Measurements from ENCODE around the gene CYB5R2.
"Not testable (repeated sequence)": the region's sequence is repeated elsewhere in the genome, so short reads cannot be mapped to it uniquely, and the experiment has no call there.

Gene CYB5R2

GRCh38 chr11:7670641-7671040, 2.7 kb downstream of the CYB5R2 start:
- H3K79me2 ChIP-seq (ENCODE audit: control insufficient read depth, insufficient read depth, low read length, unreplicated experiment) = no peaks in the 10 kb centered on the region
- H3K36me3 ChIP-seq (ENCODE audit: insufficient read depth, low read length) = no peaks in the 10 kb centered on the region
- H3K27me3 ChIP-seq (ENCODE audit: insufficient read depth, low read length) = peaks cover 35% of the 10 kb centered on the region
- H3K27ac ChIP-seq (ENCODE audit: low read depth, low read length) = no peak overlapping the region
- no peaks in the 10 kb centered on the region for H3K4me1 ChIP-seq (ENCODE audit: control insufficient read depth, insufficient read depth, low read length, unreplicated experiment)
- H2AFZ ChIP-seq (ENCODE audit: low read length, unreplicated experiment) = no peak overlapping the region
- no peak overlapping the region for H3K4me3 ChIP-seq (ENCODE audit: low read depth, low read length)

DNA sequence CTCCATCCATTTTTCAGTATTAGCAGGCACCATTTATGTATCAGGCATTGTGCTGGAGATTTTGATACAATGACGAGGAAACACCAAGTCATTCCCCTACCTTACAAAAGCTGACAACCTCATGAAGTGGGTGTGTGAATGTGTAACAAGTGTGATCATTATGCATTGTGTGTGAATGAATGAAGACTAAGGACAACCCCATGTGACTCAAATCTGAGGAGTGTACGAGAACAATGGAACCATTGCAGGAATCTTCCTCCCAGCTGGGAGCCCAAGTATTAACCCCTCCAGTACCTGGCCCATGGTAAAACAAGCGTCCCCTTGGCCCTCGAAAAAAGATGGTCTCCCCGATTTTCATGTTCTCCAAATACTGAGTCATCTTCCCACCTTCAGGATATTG, 4.4 kb downstream of the CYB5R2 start:
- Histone ChIP-seq H3K27ac (ENCODE audit: low read depth, low read length) (no peak overlapping the region), H3K27me3 (ENCODE audit: insufficient read depth, low read length) (peaks cover 19% of the 10 kb centered on the region), H2AFZ (ENCODE audit: low read length, unreplicated experiment) (no peak overlapping the region), H3K4me1 (ENCODE audit: control insufficient read depth, insufficient read depth, low read length, unreplicated experiment) (no peaks in the 10 kb centered on the region), H3K79me2 (ENCODE audit: control insufficient read depth, insufficient read depth, low read length, unreplicated experiment) (no peaks in the 10 kb centered on the region), H3K4me3 (ENCODE audit: low read depth, low read length) (no peak overlapping the region), H3K36me3 (ENCODE audit: insufficient read depth, low read length) (no peaks in the 10 kb centered on the region)

DNA sequence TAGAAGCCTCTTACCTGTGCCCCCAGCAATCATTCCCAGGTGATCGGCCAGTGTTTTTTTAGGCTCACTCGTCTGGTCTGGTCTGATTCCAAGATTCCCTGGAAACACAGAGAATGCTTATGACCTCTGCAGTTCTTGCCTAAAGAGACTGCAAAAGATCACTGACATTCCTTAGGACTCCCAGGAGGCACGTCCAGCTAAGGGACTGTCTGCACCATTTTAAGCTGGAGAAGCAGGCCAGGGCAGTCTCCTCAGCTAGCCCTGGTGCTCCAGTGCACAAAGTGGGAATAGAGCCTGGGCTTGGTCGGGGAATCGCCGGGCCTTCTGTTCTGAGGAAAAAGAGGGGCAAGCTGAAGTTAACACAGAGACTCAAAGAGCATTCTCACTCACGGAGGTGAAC, 4.8 kb downstream of the CYB5R2 start:
- H3K4me1 ChIP-seq (ENCODE audit: control insufficient read depth, insufficient read depth, low read length, unreplicated experiment) = no peaks in the 10 kb centered on the region
- H3K79me2 ChIP-seq (ENCODE audit: control insufficient read depth, insufficient read depth, low read length, unreplicated experiment) = no peaks in the 10 kb centered on the region
- no peak overlapping the region for H3K27ac ChIP-seq (ENCODE audit: low read depth, low read length)
- H3K27me3 ChIP-seq (ENCODE audit: insufficient read depth, low read length) = peaks cover 14% of the 10 kb centered on the region
- no peak overlapping the region for H3K4me3 ChIP-seq (ENCODE audit: low read depth, low read length)
- H2AFZ ChIP-seq (ENCODE audit: low read length, unreplicated experiment) = no peak overlapping the region
- H3K36me3 ChIP-seq (ENCODE audit: insufficient read depth, low read length) = no peaks in the 10 kb centered on the region

DNA sequence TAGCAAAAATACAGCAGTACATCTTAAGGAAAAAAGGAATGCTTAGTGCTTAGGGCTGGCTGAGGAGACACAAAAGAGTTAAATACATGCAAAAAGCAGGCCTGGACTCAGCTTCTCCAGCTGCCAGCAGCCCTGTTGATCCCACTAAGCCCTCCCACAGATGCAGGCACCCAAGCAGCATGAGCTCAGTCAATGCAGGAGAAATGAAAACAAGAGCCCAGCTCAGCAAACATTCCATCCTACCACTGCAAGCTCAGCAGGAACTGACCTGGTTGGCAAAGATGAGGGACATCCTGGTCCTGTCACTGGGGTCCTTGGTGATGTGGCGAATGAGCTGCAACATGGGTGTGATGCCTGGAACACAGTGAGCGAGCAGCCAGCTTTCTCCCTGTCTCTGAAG, 5.8 kb downstream of the CYB5R2 start:
- no peaks in the 10 kb centered on the region for H3K79me2 ChIP-seq (ENCODE audit: control insufficient read depth, insufficient read depth, low read length, unreplicated experiment)
- peaks cover 4% of the 10 kb centered on the region for H3K27me3 ChIP-seq (ENCODE audit: insufficient read depth, low read length)
- no peaks in the 10 kb centered on the region for H3K4me1 ChIP-seq (ENCODE audit: control insufficient read depth, insufficient read depth, low read length, unreplicated experiment)
- no peak overlapping the region for H3K27ac ChIP-seq (ENCODE audit: low read depth, low read length)
- no peaks in the 10 kb centered on the region for H3K36me3 ChIP-seq (ENCODE audit: insufficient read depth, low read length)
- no peak overlapping the region for H3K4me3 ChIP-seq (ENCODE audit: low read depth, low read length)
- no peak overlapping the region for H2AFZ ChIP-seq (ENCODE audit: low read length, unreplicated experiment)

DNA sequence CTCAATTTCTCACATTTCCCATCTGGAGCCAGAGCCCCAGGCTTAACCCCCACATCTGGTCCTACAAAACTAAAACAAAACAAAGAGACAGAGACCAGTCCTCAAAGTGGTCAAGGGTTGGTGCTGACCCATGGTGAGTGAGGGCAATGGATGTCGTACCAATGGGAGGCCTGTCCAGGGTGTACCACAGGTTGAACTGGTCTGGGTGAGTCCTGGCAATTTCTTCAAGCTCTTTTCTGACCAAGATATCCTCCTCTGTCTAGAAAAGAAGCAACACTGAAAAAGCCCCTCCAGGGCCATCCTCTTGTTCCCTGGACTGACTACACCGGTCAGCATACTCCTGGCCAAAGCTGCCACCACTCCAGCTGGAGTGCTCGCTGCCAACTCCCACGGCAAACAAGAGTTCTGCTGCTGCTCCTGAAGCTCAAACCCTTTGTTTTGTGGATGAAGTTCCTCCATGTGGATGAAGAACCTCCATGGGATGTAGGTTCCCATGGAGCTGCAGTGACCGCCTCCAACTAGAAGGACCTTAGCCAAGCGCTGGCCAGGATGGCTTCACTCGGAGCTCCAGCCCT, 6.9 kb downstream of the CYB5R2 start:
- H3K4me3 ChIP-seq (ENCODE audit: low read depth, low read length) = no peak overlapping the region
- H3K79me2 ChIP-seq (ENCODE audit: control insufficient read depth, insufficient read depth, low read length, unreplicated experiment) = no peaks in the 10 kb centered on the region
- H3K4me1 ChIP-seq (ENCODE audit: control insufficient read depth, insufficient read depth, low read length, unreplicated experiment) = no peaks in the 10 kb centered on the region
- no peaks in the 10 kb centered on the region for H3K27me3 ChIP-seq (ENCODE audit: insufficient read depth, low read length)
- H3K36me3 ChIP-seq (ENCODE audit: insufficient read depth, low read length) = no peaks in the 10 kb centered on the region
- H3K27ac ChIP-seq (ENCODE audit: low read depth, low read length) = no peak overlapping the region
- H2AFZ ChIP-seq (ENCODE audit: low read length, unreplicated experiment) = no peak overlapping the region

DNA sequence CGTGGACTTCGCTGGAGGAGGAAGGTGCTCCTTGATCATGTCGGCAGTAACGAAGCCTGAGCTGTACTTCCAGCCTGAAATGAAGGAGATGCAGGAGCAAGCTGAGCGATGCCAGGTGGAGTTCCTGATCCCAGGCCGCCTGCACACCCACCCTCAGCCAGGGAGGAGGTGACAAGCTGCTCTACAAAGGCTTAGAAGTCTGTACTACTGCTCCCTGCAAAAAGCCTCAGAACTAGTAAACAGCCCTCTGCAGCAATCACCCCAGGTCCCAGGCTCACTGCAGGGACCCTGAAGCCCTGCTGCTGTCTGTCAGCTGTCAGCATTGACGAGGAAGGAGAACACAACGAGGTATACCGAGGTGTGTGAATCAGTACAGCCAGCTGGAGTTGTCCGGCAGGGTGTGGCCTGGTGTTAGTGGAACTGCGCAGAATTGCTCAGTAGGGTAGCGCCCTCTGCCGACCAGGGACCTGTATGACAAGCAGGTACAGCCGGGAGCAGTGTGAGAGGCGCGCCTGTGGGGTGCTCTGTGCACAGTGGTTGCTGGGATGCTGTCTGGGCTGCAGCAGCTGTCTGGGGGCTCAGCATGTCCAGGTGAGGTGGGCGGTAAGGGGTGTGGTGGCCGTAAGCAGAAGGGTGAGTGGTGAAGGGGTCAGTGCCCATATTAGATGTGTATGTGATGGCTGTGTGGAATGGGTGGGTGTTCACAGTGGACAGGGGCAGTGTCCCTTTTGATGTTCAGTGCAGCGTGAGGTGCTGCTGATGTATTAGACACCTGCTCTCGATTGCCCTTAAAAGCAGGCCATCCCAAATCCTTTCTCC, 7.6 kb downstream of the CYB5R2 start:
- Histone ChIP-seq H3K4me1 (ENCODE audit: control insufficient read depth, insufficient read depth, low read length, unreplicated experiment) (no peaks in the 10 kb centered on the region), H3K36me3 (ENCODE audit: insufficient read depth, low read length) (no peaks in the 10 kb centered on the region), H2AFZ (ENCODE audit: low read length, unreplicated experiment) (no peak overlapping the region), H3K27ac (ENCODE audit: low read depth, low read length) (no peak overlapping the region), H3K4me3 (ENCODE audit: low read depth, low read length) (no peak overlapping the region), H3K27me3 (ENCODE audit: insufficient read depth, low read length) (no peaks in the 10 kb centered on the region), H3K79me2 (ENCODE audit: control insufficient read depth, insufficient read depth, low read length, unreplicated experiment) (no peaks in the 10 kb centered on the region)

- Histone ChIP-seq H3K79me2 (ENCODE audit: control insufficient read depth, insufficient read depth, low read length, unreplicated experiment) (no peaks in the 10 kb centered on the region), H3K36me3 (ENCODE audit: insufficient read depth, low read length) (no peaks in the 10 kb centered on the region), H3K27ac (ENCODE audit: low read depth, low read length) (no peak overlapping the region), H3K27me3 (ENCODE audit: insufficient read depth, low read length) (no peaks in the 10 kb centered on the region), H3K4me1 (ENCODE audit: control insufficient read depth, insufficient read depth, low read length, unreplicated experiment) (no peaks in the 10 kb centered on the region), H3K4me3 (ENCODE audit: low read depth, low read length) (no peak overlapping the region), H2AFZ (ENCODE audit: low read length, unreplicated experiment) (no peak overlapping the region)
Observed at GRCh38 chr11:7664867-7665266, 8.4 kb downstream of the CYB5R2 start.

GRCh38 chr11:7663531-7663930, 9.8 kb downstream of the CYB5R2 start:
- H3K79me2 ChIP-seq (ENCODE audit: control insufficient read depth, insufficient read depth, low read length, unreplicated experiment); H2AFZ ChIP-seq (ENCODE audit: low read length, unreplicated experiment); H3K4me1 ChIP-seq (ENCODE audit: control insufficient read depth, insufficient read depth, low read length, unreplicated experiment): not testable (repeated sequence)

DNA sequence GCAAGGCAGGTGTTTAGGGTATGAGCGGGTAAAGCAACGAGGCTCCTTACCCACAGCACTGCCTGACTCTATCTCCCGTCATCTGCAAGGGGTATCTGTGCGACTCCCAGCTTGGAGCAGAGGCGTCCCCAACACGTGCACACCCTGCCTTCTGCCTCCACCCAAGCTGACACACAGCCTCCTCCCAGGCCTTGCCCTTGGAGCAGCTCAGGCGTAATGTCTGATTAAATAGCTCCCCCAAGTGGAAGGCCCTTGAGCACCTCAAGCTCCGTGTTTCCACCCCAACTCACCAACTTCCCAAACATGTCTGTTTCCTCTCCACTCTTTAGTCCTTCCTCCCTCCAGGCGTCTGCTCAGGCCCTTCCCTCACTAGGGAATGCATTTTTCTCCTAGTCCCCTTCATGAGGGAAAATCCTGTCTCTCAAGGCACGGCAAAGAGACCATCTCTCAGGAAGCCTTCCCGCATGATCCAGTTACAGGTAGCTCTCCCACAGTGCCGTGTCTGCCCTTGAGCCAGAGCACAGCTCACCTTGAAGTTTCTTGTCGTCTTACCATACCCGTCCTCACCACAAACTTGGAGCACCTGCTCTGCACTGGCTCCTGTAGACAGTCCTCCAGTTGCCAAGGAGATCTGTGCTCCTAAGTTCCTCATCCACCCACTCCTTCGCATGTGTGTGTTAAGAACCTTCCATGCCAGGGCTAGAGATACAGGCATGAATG, 15.8 kb downstream of the CYB5R2 start:
- no peak overlapping the region for H3K27ac ChIP-seq (ENCODE audit: low read depth, low read length)

More at GRCh38 chr11:7663531-7663930, 9.8 kb downstream of the CYB5R2 start:
- H3K27ac ChIP-seq (ENCODE audit: low read depth, low read length); H3K4me3 ChIP-seq (ENCODE audit: low read depth, low read length); H3K27me3 ChIP-seq (ENCODE audit: insufficient read depth, low read length); H3K36me3 ChIP-seq (ENCODE audit: insufficient read depth, low read length): not testable (repeated sequence)

GRCh38 chr11:7656704-7657103, 16.6 kb downstream of the CYB5R2 start:
- Histone ChIP-seq H3K36me3 (ENCODE audit: insufficient read depth, low read length) (no peaks in the 10 kb centered on the region), H3K27ac (ENCODE audit: low read depth, low read length) (no peak overlapping the region), H3K79me2 (ENCODE audit: control insufficient read depth, insufficient read depth, low read length, unreplicated experiment) (no peaks in the 10 kb centered on the region), H2AFZ (ENCODE audit: low read length, unreplicated experiment) (no peak overlapping the region), H3K4me1 (ENCODE audit: control insufficient read depth, insufficient read depth, low read length, unreplicated experiment) (no peaks in the 10 kb centered on the region), H3K27me3 (ENCODE audit: insufficient read depth, low read length) (no peaks in the 10 kb centered on the region), H3K4me3 (ENCODE audit: low read depth, low read length) (no peak overlapping the region)

More for the DNA sequence above, 15.8 kb downstream of the CYB5R2 start:
- H3K79me2 ChIP-seq (ENCODE audit: control insufficient read depth, insufficient read depth, low read length, unreplicated experiment) = no peaks in the 10 kb centered on the region
- H3K4me1 ChIP-seq (ENCODE audit: control insufficient read depth, insufficient read depth, low read length, unreplicated experiment) = no peaks in the 10 kb centered on the region
- no peak overlapping the region for H3K4me3 ChIP-seq (ENCODE audit: low read depth, low read length)
- H3K36me3 ChIP-seq (ENCODE audit: insufficient read depth, low read length) = no peaks in the 10 kb centered on the region
- H3K27me3 ChIP-seq (ENCODE audit: insufficient read depth, low read length) = no peaks in the 10 kb centered on the region
- H2AFZ ChIP-seq (ENCODE audit: low read length, unreplicated experiment) = no peak overlapping the region

Measured in ACC112 (cell line).